HFF-Myc (cell line): ENCODE results near the gene NFATC2.

Experiments used
- DNase-seq: peaks from one replicate; pipeline ENCODE4 v3.0.0-alpha.2; 2011; ENCODE audit warnings: low read depth; ENCODE audit errors: extremely low read depth
- H3K4me3 ChIP-seq: replicated peaks from 2 replicates; pipeline ENCODE4 v1.5.1; 2011; ENCODE audit warnings: low read depth, mild to moderate bottlenecking, control low read depth, low read length
- TF ChIP-seq, protein P1 (sequence below): IDR thresholded peaks from 2 replicates; pipeline ENCODE4 v1.5.1; 2012; ENCODE audit warnings: mild to moderate bottlenecking, low read depth, low read length, control low read depth; ENCODE audit errors: missing control alignments

The NFATC2 gene

GRCh38 chr20:51551186-51551585 is 8.7 kb upstream of the NFATC2 start:
- H3K4me3 ChIP-seq: no peak overlapping the region
- TF ChIP-seq, protein P1, sequence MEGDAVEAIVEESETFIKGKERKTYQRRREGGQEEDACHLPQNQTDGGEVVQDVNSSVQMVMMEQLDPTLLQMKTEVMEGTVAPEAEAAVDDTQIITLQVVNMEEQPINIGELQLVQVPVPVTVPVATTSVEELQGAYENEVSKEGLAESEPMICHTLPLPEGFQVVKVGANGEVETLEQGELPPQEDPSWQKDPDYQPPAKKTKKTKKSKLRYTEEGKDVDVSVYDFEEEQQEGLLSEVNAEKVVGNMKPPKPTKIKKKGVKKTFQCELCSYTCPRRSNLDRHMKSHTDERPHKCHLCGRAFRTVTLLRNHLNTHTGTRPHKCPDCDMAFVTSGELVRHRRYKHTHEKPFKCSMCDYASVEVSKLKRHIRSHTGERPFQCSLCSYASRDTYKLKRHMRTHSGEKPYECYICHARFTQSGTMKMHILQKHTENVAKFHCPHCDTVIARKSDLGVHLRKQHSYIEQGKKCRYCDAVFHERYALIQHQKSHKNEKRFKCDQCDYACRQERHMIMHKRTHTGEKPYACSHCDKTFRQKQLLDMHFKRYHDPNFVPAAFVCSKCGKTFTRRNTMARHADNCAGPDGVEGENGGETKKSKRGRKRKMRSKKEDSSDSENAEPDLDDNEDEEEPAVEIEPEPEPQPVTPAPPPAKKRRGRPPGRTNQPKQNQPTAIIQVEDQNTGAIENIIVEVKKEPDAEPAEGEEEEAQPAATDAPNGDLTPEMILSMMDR: no peak
- DNase-seq: no peak

GRCh38 chr20:51549474-51549873 is 7.0 kb upstream of the NFATC2 start:
- no peak for DNase-seq
- TF ChIP-seq, protein P1: no peak
- no peak overlapping the region for H3K4me3 ChIP-seq

- no peak for DNase-seq
- no peak overlapping the region for H3K4me3 ChIP-seq
- TF ChIP-seq, protein P1: no peak
These were observed 5.4 kb upstream of the NFATC2 start for GRCh38 chr20:51547951-51548350.

GRCh38 chr20:51545515-51545914 is 3.0 kb upstream of the NFATC2 start:
- DNase-seq: no peak

GRCh38 chr20:51543422-51543788 is 886 bp upstream of the NFATC2 start:
- DNase-seq: no peak
- H3K4me3 ChIP-seq: no peak overlapping the region
- TF ChIP-seq, protein P1: no peak

More at GRCh38 chr20:51545515-51545914, 3.0 kb upstream of the NFATC2 start:
- H3K4me3 ChIP-seq: no peak overlapping the region
- TF ChIP-seq, protein P1: no peak

DNA sequence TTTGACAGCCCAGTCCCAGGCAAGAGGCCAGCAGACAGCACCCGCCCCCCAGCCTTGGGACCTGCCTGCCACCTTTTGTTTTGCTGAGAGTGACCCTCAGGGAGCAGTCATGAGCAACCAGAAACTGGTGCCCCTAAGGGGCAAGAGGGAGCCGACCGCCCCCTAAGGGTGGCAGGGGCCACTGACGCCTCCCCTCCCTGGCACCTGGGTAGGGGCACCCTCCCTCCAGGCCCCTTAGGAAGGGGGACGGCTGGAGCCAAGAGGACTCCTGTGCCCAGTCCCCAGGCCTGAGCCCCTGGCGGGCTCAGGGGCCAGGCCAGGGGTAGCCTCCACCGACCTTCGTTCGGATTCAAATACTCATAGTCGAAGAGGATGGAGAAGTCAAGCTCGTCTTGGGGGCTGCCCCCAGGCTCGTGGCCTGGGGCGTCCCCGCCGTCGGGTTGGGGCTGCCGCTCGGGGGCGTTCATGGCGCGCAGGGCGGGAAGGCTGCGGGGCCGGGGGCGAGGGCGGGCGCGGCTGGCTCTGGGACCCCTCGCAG is 417 bp downstream of the NFATC2 start:
- TF ChIP-seq, protein P1: no peak
- no peak overlapping the region for H3K4me3 ChIP-seq
- DNase-seq: no peak
